Measurements from ENCODE around the gene GUCY2F.

GUCY2F gene

DNA sequence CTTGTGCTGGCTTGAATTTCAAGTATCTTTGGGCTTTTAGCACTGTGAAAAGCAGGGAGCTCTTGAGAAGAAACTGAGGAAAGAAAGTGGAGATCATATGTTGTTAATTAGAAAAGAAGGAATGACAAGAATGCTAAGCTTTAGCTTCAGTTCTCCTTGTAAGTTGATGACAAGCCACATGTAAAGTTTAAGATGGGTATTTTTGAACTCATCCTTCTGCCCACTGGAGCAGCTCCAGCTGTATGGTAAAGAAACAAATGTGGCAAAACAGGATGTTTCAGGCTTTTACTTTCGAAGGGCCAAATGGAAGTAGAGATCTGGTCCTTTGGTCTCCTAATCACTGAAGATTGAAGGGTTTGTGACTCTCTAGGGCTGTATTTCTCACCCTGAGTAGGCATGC is 137.8 kb downstream of the GUCY2F start:
- no peaks in the 10 kb centered on the region for H3K27me3 ChIP-seq (replicated peaks; ENCODE audit: control insufficient read depth, insufficient read depth, low read length)
- H3K36me3 ChIP-seq (ENCODE audit: control insufficient read depth, insufficient read depth, low read length), result no peaks in the 10 kb centered on the region
- DNase-seq (ENCODE audit: extremely low read depth, insufficient read length), result no peak
- H3K4me3 ChIP-seq (replicated peaks; ENCODE audit: low read depth, low read length), result no peak overlapping the region
- TF ChIP-seq, protein P1, sequence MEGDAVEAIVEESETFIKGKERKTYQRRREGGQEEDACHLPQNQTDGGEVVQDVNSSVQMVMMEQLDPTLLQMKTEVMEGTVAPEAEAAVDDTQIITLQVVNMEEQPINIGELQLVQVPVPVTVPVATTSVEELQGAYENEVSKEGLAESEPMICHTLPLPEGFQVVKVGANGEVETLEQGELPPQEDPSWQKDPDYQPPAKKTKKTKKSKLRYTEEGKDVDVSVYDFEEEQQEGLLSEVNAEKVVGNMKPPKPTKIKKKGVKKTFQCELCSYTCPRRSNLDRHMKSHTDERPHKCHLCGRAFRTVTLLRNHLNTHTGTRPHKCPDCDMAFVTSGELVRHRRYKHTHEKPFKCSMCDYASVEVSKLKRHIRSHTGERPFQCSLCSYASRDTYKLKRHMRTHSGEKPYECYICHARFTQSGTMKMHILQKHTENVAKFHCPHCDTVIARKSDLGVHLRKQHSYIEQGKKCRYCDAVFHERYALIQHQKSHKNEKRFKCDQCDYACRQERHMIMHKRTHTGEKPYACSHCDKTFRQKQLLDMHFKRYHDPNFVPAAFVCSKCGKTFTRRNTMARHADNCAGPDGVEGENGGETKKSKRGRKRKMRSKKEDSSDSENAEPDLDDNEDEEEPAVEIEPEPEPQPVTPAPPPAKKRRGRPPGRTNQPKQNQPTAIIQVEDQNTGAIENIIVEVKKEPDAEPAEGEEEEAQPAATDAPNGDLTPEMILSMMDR (IDR thresholded peaks at IDR 0.05; ENCODE audit: insufficient read depth, low read length, poor library complexity, severe bottlenecking), result no peak

DNA sequence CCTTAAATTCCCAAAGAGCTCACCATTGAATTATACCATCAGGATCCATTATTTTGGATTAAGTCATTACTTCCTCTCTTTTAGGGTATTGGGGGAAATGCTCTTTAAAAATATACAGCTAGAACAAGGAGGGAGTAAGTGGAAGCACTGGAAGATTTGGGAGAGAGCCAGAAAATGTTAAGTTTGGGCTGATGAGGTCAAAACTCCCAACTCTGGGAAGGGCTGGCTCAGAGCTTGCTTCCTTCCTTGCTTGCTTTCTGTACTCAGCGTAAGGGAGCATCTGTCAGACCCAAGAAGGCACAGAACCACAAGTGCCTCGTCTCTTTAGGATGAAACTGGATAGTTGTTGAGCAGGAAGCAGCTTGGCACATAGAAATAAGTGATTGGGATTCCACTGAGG is 138.2 kb downstream of the GUCY2F start:
- Histone ChIP-seq H3K4me3 (replicated peaks; ENCODE audit: low read depth, low read length) (no peak overlapping the region), H3K27me3 (replicated peaks; ENCODE audit: control insufficient read depth, insufficient read depth, low read length) (no peaks in the 10 kb centered on the region), H3K36me3 (ENCODE audit: control insufficient read depth, insufficient read depth, low read length) (no peaks in the 10 kb centered on the region)
- no peak for DNase-seq (ENCODE audit: extremely low read depth, insufficient read length)
- TF ChIP-seq, protein P1 (IDR thresholded peaks at IDR 0.05; ENCODE audit: insufficient read depth, low read length, poor library complexity, severe bottlenecking), result no peak

DNA sequence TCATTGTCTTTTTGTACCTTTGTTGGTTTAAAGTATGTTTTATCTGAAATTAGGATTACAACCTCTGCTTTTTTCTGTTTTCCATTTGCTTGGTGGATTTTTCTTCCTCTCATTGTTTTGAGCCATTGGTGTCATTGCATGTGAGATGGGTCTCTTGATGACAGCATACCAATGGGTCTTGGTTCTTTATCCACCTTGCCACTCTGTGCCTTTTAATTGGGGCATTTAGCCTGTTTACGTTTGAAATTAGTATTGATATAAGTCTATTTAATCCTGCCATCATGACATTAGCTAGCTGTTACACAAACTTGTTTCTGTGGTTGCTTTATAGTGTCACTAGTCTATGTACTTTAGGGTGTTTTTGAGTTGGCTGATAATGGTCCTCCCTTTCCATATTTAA is 145.7 kb downstream of the GUCY2F start:
- no peaks in the 10 kb centered on the region for H3K36me3 ChIP-seq (ENCODE audit: control insufficient read depth, insufficient read depth, low read length)
- DNase-seq (ENCODE audit: extremely low read depth, insufficient read length), result no peak
- TF ChIP-seq, protein P1 (IDR thresholded peaks at IDR 0.05; ENCODE audit: insufficient read depth, low read length, poor library complexity, severe bottlenecking), result no peak
- no peak overlapping the region for H3K4me3 ChIP-seq (replicated peaks; ENCODE audit: low read depth, low read length)
- H3K27me3 ChIP-seq (replicated peaks; ENCODE audit: control insufficient read depth, insufficient read depth, low read length), result no peaks in the 10 kb centered on the region

DNA sequence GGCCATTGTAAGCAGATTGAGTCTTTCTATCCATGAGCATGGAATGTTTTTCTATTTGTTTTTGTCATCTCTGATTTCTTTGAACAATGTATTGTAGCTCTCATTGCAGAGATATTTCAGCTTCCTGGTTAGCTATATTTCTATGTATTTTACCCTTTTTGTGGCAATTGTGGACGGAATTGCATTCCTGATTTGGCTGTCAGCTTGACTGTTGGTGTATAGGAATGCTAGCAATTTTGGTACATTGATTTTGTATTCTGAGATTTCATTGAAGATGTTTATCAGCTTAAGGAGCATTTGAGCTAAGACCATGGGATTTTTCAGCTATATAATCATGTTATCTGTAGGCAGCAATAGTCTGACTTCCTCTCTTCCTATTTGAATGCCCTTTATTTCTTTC is 154.6 kb downstream of the GUCY2F start:
- DNase-seq (ENCODE audit: extremely low read depth, insufficient read length), result no peak
- Histone ChIP-seq H3K27me3 (replicated peaks; ENCODE audit: control insufficient read depth, insufficient read depth, low read length) (no peaks in the 10 kb centered on the region), H3K36me3 (ENCODE audit: control insufficient read depth, insufficient read depth, low read length) (no peaks in the 10 kb centered on the region), H3K4me3 (replicated peaks; ENCODE audit: low read depth, low read length) (no peak overlapping the region)
- TF ChIP-seq, protein P1 (IDR thresholded peaks at IDR 0.05; ENCODE audit: insufficient read depth, low read length, poor library complexity, severe bottlenecking), result no peak

Measured in GM06990 (cell line).